GM21526 (cell line): ENCODE measurements around the gene ASXL2.
"Not testable (repeated sequence)": the region's sequence is repeated elsewhere in the genome, so short reads cannot be mapped to it uniquely, and the experiment has no call there.

Source experiments
- ATAC-seq: cut with Tn5 transposase; IDR thresholded peaks from one replicate; pipeline ENCODE4 v1.9.1; 2021; ENCODE audit warnings: moderate library complexity; ENCODE audit not compliant: unreplicated experiment, low FRiP score

ASXL2 gene

DNA sequence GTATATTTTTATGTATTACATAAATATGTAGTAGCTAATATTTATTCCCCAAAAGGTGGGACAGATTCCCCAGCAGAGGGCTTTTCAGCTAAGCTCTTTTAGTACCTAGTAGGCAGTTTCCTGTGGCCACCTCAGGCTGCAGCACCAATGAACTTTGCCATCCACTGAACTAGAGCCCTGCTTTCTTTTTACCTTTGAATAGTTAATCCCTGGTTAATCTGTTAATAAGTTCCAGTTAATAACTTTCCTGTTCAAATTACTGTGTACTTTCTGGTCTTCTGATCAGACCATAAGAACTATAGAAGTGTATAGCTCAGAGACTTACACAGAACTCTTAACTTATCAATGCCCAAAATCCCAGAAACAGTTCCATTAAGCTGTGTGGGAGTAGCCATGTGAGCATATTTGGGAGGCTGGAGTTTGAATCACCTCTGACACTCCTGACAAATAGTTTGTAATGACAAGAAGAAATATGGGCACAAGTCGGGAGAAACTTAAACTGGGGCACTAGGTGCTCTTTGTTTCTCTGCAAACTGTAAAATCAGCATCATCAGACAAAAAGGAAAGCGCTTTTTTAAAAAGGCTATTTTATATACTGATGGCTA, 40.0 kb downstream of the ASXL2 start:
- ATAC-seq = no peak

DNA sequence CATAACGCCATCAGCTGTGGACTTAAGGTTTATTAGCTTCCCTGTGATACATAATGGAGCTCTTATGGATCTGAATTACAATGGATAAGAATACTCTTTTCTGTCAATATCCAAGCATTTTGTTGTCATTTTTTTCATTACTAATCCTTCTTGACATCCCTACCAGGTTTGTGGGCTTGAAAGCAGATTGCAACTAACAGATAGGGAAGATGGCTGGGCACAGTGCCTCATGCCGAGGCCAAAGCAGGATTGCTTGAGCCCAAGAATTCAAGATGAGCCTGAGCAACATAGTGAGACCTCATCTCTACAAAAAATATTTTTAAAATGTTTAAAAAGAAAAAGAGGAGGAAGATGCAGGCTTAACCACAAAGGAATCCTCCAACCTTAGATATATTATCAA, 42.4 kb downstream of the ASXL2 start:
- ATAC-seq = no peak

DNA sequence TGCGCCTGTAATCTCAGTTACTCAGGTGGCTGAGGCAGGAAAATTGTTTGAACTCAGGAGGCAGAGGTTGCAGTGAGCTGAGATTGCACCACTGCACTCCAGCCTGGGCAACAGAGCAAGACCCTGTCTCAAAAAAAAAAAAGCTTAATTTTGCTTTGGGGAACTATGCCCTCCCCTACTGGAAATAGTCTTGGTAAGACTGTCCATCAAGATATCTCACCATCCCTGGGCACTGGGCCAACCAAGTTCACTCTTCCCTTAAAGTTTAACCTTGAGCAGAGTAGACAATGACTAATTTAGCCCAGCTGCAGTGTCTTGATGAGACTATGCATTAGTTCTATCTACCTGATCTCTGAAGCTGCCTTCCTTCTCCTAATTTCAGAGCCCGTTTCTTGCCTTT, 44.7 kb downstream of the ASXL2 start:
- no peak for ATAC-seq

DNA sequence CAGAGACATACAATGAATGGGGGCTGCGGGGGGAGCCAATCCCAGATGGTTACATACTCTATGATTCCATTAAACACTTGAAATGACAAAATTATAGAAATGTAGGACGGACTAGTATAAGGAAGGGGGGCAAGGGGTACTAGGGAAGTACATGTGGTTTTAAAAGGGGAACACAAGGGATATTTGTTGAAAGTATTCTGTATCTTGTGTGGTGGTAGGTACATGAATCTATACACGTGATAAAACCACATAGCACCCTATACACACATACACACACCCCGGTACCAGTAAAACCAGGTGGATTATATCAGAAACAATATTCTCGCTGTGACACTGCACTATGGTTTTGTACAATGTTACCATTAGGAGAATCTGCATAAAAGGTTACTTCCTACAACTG, 45.4 kb downstream of the ASXL2 start:
- no peak for ATAC-seq

DNA sequence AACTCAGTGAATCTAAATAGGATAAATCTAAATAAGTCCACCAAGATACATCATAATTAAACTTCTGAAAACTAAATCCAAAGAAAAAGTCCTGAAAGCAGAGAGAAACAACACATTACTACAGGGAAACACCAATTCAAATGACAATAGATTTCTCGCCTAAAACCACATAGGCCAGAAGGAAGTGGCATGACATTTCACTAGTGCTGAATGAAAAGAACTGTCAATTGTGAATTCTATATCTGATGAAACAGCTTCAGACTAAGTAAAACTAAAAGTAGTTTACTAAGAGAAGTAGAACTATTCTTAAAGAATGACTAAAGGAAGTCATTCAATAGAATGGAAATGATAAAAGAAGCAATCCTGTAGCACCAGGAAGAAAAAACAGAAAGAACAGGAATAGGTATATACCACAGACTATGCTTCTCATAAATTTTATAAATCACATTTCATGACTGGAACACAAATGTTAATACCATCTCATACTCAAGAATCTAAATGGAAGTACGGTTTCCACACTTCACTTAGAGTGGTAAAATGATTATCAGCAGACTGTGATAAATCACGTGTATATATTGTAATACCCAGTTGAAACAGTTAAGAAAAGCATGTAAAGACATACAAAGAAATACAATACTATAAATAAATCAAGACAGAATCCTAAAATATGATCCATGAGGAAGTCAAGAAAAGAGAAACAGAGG, 46.4 kb downstream of the ASXL2 start:
- ATAC-seq = no peak

DNA sequence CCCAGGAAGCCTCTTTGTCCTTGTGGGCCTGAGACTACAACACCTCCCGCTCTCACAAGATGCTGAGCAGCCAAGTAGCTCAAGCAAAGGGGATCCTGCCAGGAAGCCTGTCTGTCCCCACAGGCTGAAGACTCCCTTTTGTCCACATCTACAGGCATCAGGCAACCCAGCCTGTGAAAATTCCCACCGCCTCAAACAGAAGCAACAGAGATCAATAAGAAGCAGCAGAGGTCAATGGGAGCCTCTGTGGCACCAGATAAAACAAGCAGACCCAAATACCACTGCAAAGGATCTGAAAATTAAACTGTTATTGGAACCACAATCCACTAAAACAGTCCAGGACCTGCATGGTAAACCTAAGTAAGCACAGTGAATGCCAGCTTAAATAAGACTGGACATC, 48.5 kb downstream of the ASXL2 start:
- no peak for ATAC-seq

DNA sequence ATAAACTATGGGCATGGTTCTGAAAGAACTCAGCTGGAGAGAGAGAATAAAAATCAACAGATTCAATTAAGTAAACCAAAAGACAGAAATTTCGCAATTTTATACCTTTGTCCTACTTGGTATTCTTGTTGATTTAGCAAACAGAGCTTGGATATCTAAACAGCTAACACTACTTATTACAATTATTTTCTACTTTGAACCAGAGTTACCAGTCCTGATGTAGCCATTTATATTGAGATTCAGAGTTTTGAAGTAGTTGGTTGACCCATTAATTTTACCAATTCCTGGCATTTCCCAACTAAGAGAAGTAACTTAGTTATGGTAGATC, 48.9 kb downstream of the ASXL2 start:
- no peak for ATAC-seq

DNA sequence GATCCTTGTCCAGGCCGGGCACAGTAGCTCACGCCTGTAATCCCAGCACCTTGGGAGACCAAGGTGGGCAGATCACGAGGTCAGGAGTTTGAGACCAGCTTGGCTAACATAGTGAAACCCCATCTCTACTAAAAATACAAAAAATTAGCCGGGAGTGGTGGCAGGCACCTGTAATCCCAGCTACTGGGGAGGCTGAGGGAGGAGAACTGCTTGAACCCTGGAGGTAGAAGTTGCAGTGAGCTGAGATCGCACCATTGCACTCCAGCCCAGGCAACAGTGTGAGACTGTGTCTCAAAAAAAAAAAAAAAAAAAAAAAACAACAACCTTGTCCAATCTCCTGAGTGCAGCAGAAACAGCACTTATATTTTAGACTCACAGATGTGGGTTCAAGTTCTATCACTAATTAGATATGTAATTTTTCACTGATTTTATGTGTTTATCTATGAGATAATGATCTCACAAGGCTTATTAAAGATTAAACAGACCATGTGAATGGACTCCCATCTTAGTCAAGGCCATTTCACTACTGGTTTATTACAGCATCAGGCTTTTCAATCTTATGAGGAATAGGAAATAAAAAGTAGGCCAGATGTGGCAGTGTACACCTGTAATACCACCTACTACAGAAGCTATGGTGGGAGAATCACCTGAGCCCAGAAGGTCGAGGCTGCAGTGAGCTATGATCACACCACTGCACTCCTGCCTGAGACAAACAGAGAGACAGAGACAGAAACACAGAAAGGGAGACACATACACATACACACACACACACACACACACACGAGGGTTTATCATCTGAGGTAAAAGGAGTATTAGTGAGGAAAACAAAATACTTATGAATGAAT, 49.5 kb downstream of the ASXL2 start:
- not testable (repeated sequence) for ATAC-seq

DNA sequence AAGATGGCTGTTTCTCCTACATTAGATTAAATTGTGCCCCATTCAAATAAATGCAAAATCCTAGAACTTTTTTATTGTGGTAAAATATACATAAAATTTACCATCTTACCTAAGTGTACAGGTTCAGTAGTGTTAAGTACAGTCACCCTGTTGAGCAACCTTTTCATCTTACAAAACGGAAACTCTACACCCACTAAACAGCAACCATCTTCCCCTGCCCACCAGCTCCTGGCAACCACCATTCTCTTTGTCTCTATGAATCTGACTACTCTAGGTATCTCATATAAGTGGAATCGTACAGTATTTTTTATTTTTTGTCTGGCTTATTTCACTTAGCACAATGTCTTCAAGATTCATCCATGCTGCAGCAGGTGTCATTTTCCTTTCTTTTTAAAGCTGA, 53.0 kb downstream of the ASXL2 start:
- ATAC-seq = no peak

DNA sequence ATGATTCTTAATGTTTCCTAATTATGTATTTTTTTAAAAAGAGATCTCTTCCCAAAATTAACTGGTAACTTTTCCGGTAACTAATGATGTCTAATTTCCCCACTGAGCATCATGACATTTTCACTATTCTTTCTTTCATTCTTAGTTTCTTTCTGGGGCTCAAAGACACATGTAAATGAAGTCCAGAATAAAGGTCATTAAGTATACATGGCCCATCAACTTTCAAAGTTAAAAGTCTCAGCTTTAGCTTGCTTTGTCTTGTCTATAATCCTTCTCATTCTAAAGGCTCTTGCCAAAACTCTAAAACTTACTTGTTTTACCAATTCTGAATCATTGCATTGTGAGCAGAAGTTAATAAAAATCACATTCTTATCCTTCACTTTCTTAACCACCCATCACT, 53.6 kb downstream of the ASXL2 start:
- no peak for ATAC-seq

DNA sequence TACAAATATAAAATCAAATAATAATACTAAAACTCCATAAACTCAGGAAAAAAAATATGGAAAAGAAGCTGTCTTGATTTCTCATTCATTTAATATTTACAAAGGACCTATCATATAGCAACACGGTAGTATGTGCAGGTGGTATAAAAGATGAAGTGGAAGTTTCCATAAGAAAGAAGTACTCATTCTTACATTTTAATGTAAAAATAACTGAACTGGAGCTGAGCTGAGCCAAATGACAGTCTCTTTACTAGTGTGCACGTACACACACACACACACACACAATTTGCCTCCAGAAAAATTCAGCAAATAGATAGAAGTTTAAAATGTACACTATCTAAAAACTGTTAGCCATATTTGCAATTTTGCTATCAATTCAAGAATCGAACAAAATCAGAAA, 54.1 kb downstream of the ASXL2 start:
- ATAC-seq = no peak

DNA sequence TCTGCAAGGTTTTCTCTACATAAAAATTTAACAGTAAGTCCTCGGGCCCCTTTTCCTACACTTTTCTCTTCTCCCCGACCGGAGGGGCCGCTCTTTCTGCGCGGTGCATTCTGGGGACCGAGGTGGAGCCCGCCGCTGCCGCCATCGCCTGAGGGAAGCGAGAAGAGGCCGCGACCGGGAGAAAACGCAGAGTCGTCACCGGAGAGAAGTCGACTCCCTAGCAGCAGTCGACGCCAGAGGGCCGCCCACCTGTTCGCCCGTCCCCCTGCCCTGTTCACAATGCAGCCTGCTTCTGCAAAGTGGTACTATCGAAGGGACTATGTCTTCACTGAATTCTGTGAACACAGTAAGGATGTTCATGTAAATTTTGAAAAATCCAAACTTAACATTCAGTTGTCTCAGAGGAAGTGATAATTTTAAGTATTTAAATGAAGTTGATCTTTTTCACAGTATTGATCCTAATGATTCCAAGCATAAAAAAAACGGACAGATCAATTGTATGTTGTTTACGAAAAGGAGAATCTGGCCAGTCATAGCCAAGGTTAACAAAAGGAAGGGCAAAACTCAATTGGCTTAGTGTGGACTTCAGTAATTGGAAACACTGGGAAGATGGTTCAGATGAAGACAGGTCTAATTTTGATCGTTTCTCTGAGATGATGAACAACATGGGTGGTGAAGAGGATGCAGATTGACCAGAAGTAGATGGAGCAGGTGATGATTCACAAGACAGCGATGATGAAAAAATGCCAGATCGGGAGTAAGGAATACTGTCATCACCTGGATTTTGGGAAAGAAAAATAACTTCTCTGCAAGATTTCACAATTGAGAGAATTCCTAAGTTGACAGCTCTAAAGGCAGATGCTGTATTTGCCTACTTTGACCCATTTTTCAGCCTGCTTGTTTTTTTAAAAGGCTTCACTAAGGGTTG, 55.8 kb downstream of the ASXL2 start:
- no peak for ATAC-seq

DNA sequence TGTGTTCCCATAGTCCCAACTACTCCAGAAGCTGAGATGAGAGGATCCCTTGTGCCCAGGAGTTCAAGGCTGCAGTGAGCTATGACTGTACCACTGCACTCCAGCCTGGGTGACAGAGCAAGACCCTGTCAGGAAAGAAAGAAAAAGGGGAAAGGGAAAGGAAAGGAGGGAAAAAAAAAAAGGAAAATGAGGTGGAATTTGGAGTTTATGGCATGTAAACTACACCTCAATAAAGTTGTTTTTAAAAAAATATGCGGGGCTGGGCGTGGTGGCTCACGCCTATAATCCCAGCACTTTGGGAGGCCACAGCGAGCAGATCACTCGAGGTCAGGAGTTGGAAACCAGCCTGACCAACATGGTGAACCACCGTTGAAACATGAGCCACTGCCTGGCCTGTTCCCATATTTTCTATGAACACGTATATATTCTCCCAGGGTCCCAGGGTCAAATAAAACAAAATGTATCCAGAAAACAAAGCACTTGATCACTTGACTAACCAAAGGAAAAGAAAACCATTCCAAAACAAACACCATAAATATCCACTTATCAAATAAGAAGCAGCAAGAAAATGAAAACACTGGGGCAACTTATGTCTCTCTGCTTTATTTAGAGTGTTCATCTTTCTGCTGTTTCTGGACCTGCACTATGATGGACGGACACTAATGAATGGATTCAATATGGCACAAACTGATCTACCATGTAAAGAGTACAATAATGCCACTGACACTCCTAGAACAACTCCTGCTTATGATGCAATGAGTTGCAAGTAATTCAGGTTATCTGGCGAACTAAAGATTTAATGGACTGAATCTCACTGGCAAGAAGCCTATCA, 56.8 kb downstream of the ASXL2 start:
- ATAC-seq = no peak

DNA sequence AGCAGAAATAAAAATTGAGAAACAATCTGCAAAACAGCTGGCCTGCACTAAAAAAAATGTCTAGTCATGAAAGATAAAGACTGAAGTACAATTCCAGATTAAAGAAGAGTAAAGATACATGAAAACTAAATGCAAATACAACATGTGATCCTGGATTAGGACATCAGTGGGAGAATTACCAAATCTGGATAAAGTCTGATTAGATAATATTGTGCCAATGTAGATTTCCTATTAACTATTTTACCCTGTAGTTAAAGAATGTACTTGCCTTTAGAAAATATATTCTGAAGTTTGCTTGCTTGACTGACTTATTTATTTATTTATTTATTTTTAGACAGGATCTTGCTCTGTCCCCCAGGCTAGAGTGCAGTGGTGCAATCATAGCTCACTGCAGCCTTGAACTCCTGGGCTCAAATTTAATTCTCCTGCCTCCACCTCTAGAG, 58.7 kb downstream of the ASXL2 start:
- ATAC-seq = no peak

DNA sequence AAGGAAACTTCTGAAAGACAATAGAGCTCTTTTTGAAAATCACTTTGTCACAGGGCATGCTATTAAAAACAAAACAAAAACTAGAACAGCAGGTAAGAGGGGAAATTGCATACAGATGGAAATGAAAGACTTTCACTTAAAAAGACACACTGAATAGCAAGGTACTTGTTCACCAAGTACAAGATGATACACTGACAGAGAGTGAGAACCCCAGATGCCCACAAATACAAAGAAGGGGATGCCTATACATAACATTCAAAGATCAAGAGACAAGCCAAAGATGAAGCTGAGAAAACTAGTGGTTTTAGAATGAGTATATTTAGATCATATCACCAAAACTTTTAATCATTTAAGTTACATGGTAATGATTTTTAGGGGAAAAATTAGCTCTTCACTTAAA, 60.7 kb downstream of the ASXL2 start:
- no peak for ATAC-seq

DNA sequence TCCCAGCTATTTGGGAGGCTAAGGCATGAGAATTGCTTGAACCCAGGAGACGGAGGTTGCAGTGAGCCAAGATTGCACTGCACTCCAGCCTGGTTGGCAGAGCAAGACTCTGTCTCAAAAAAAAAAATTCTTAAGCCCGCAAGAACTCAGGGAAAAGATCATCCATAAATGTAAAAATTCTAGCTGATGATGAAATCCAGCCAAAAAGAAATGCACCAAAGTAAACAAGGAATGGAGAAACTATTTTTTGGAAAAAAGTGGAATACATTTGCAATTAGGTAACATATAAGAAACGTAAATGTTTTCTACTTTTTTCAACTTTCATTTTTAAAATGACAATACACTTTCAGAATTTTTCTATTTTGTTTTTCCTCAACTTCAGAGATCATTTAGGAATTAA, 61.3 kb downstream of the ASXL2 start:
- ATAC-seq = no peak

DNA sequence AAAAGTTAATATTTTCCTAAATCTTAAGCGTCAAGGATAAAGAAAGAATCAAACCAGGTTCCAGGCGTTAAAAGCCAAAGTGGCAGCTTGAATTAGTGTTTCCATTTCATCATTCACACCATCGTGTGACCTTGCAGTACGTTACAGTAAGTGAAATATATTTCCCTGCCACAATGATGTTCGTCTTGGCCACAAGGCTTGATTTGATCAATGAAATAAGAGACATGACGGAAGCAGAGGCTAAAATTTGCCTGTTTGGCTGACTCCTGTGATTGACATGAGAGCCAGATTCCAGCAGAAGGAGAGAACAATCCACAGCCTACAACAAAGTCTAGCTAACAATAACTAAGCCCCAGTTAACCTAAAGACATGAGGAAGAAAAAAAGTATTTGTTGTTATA, 62.0 kb downstream of the ASXL2 start:
- no peak for ATAC-seq

DNA sequence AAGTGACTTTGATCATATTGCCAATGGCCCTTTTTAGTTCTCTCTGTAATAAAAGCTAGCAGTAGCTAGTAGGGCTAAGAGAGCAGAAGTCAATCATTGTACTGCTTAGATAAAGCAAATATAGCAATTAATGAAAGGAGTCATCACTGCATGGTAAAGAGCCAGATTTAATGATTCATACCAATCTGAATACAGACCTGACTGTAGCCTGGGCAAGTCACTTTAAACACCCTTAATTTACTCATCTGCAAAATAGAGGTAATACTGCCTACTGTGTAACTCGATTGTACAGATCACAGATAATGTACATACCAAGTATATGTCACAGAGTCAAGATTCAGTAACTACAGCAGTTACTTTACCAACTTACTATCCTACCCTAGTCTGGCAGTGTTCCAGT, 63.6 kb downstream of the ASXL2 start:
- ATAC-seq = no peak

DNA sequence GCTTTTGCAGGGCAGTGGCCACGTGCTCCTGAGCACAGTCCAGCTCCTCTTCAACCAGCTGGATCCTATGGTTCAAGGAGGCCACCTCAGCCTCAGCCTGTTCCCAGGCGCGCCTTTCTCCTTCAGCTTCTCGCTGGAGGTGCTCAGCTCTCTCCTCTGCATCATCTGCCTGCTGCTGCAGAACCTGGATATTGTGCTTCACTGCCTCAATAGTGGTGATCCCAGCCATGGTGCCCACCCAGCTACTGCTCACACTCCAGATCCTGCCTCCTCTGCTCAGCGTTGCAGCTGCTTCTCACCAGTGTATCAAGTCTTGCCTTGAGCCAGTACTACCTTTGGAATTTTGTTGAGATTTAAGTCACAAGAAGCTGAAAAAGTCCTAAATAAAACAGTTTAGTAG, 67.9 kb downstream of the ASXL2 start:
- no peak for ATAC-seq

DNA sequence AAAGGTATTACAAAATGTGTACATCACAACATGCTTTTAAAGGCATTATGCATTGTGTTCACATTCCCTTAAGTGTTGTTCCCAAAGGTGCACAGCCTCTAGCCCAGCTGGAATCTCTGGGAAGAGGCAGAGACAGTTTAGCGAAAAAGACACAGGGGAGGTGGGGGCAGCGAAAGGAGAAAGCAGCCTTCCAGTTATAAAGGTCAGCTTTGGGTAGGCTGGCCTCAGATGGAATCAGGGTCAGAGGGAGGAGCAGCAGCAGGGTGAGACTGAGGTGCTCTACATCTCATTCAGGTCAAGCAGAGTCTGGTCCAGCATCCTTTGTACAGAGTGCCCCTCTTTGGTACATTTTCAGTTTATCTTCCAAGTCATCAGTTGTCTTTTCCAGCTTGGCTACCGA, 68.6 kb downstream of the ASXL2 start:
- ATAC-seq = no peak
